Stimulated activated CD8-positive, alpha-beta memory T cell treated with anti-CD3 and anti-CD28 coated beads, Interleukin-15, amount 100 ng/mL, for 48 hours (primary cell): ENCODE results near the gene PTCRA.
"Not testable (repeated sequence)": the region's sequence is repeated elsewhere in the genome, so short reads cannot be mapped to it uniquely, and the experiment has no call there.

Source experiments
- DNase-seq, 2 donors: peaks; one replicate each; pipeline ENCODE4 v3.0.0-alpha.2; 2020; ENCODE audit warnings: low read depth in 2 of 2

The PTCRA gene

GRCh38 chr6:42915732-42916131, at the start of gene PTCRA:
PTCRA (plus strand) TSS chr6:42916053; CDS start chr6:42916070, 17 bp downstream.
- no peak for DNase-seq

- no peak for DNase-seq
These were observed 45.5 kb upstream of the PTCRA start for GRCh38 chr6:42870145-42870936.

- no peak for DNase-seq
These were observed 44.1 kb upstream of the PTCRA start for GRCh38 chr6:42871711-42872110.

GRCh38 chr6:42873313-42873712, 42.5 kb upstream of the PTCRA start:
- DNase-seq: no peak

- DNase-seq: no peak
These were observed 38.2 kb upstream of the PTCRA start for GRCh38 chr6:42877695-42878094.

- DNase-seq: peak; percentile 70 to 72
These were observed 36.2 kb upstream of the PTCRA start, which contains the start of gene RPL7L1 for GRCh38 chr6:42879372-42880239. RPL7L1 (plus strand) TSS chr6:42879616; CDS start chr6:42879911, 295 bp downstream.

GRCh38 chr6:42880240-42880817, 35.5 kb upstream of the PTCRA start:
- DNase-seq: not testable (repeated sequence)

GRCh38 chr6:42880871-42881270, 35.0 kb upstream of the PTCRA start:
- DNase-seq: not testable (repeated sequence)

GRCh38 chr6:42885702-42886101, 30.2 kb upstream of the PTCRA start:
- no peak for DNase-seq

- not testable (repeated sequence) for DNase-seq
These were observed 27.7 kb upstream of the PTCRA start for GRCh38 chr6:42888201-42888600.

GRCh38 chr6:42889815-42890214, 26.0 kb upstream of the PTCRA start:
- no peak for DNase-seq

- DNase-seq: peak; percentile 80 to 86
These were observed 25.3 kb upstream of the PTCRA start for GRCh38 chr6:42890311-42891198.

- DNase-seq: no peak
These were observed 24.6 kb upstream of the PTCRA start for GRCh38 chr6:42891199-42891722.

- not testable (repeated sequence) for DNase-seq
These were observed 21.6 kb upstream of the PTCRA start for GRCh38 chr6:42894041-42894828.

GRCh38 chr6:42896178-42896719, 19.6 kb upstream of the PTCRA start:
- DNase-seq: no peak

- DNase-seq: peak; percentile 25 to 49
These were observed 16.9 kb upstream of the PTCRA start for GRCh38 chr6:42898891-42899361.

GRCh38 chr6:42899871-42900270, 16.0 kb upstream of the PTCRA start:
- no peak for DNase-seq

- DNase-seq: peak; percentile 38 to 47
These were observed 14.3 kb upstream of the PTCRA start for GRCh38 chr6:42901538-42901957.

GRCh38 chr6:42902429-42903263, 13.2 kb upstream of the PTCRA start:
- DNase-seq: not testable (repeated sequence)
